ENCODE measurements around the gene HNRNPUL1.

- TF ChIP-seq CTCF (IDR thresholded peaks at IDR 0.05; ENCODE audit: low read length) (no peak), EZH2 (optimal IDR thresholded peaks at IDR 0.05; ENCODE audit: low read depth, low read length) (no peak)
These were observed 45.9 kb upstream of the HNRNPUL1 start for GRCh38 chr19:41218249-41218614.

Data from MM.1S (cell line).